Measurements from ENCODE around the gene CAPN12.

DNA sequence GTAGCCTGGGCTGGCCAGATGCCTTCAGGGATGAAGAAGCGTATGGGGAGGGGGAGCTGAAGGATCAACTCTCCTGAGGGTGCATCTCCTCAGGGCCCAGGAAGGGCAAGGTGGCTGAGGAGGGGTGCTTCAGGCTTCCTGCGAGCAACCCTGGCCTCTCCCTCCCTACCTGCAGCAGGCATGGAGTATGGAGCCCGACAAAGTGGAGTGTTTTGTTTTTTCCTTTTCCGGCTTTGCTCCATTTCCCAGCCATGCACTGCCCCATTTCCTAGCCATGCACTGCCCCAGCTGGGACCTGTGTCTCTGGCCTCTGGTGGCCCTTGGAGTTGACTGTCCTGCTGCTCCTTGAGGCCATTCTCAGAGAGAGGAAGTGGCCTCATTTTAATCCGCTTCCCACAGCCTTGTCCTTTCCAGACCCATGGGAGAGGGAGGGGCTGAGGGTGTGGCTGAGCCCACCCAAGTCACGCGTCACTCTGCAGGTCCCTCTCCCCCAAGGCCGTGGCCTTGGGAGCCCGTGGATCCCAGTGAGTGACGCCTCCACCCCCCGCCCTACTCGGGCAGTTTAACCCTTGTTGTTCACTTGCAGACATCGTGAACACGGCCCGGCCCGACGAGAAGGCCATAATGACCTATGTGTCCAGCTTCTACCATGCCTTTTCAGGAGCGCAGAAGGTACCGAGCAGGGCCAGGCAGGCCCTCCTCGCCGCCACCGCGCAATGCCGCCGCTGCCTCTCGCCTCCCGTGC is 34.4 kb downstream of the CAPN12 start:
- TF ChIP-seq YY1 (IDR thresholded peaks at IDR 0.05; ENCODE audit: low read depth, low read length) (no peak), CEBPB (IDR thresholded peaks at IDR 0.05; ENCODE audit: low read depth, low read length) (no peak), EZH2 (IDR thresholded peaks at IDR 0.05; ENCODE audit: low read depth, low read length, severe bottlenecking) (no peak), SP1 (IDR thresholded peaks at IDR 0.05; ENCODE audit: low read depth, low read length) (no peak), ZNF274 (IDR thresholded peaks at IDR 0.05; ENCODE audit: borderline replicate concordance, extremely low read depth, low read length) (no peak)
- TF ChIP-seq, protein P1, sequence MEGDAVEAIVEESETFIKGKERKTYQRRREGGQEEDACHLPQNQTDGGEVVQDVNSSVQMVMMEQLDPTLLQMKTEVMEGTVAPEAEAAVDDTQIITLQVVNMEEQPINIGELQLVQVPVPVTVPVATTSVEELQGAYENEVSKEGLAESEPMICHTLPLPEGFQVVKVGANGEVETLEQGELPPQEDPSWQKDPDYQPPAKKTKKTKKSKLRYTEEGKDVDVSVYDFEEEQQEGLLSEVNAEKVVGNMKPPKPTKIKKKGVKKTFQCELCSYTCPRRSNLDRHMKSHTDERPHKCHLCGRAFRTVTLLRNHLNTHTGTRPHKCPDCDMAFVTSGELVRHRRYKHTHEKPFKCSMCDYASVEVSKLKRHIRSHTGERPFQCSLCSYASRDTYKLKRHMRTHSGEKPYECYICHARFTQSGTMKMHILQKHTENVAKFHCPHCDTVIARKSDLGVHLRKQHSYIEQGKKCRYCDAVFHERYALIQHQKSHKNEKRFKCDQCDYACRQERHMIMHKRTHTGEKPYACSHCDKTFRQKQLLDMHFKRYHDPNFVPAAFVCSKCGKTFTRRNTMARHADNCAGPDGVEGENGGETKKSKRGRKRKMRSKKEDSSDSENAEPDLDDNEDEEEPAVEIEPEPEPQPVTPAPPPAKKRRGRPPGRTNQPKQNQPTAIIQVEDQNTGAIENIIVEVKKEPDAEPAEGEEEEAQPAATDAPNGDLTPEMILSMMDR (IDR thresholded peaks at IDR 0.05; ENCODE audit: control extremely low read depth in 1 of 3, insufficient read depth in 1 of 3, low read depth in 1 of 3, low read length in 3 of 3): no peak
